Psoas muscle (tissue), 8 donors: Measurements from ENCODE around the gene RAD51C. TPM values are rescaled to one million over a fixed set of nuclear protein-coding genes. Genes with fewer than 3 reads are reported as not detected.

Experiments
- ATAC-seq, 4 donors: fragments of 200-7000 bp; cut with Tn5 transposase; one replicate each; pipeline ENCODE4 v1.9.1; 2020; ENCODE audit warnings: moderate library complexity in 3 of 4, mild to moderate bottlenecking in 2 of 4
- DNase-seq, 2 donors: peaks; one replicate each; pipeline ENCODE4 v3.0.0-alpha.2; 2020
- H3K27ac ChIP-seq: fragments of 200-600 bp; one replicate; pipeline ENCODE4 v1.8.0; 2022
- H3K27me3 ChIP-seq, 3 donors: fragments of 200-600 bp in 1 of 3; one replicate each; pipeline versions ENCODE4 v1.6.1 to v1.8.0; 2013 to 2022; ENCODE audit warnings: low read length in 2 of 3, mild to moderate bottlenecking in 2 of 3, moderate library complexity in 1 of 3; ENCODE audit not compliant: insufficient read depth in 3 of 3
- H3K36me3 ChIP-seq, 2 donors: fragments of 200-600 bp in 1 of 2; one replicate each; pipeline versions ENCODE4 v1.6.1 to v1.8.0; 2013 to 2022; ENCODE audit warnings: low read depth in 1 of 2, mild to moderate bottlenecking in 1 of 2, moderate library complexity in 1 of 2; ENCODE audit not compliant: insufficient read depth in 1 of 2
- H3K4me1 ChIP-seq: fragments of 200-600 bp; one replicate; pipeline ENCODE4 v1.8.0; 2022
- H3K4me3 ChIP-seq: fragments of 200-600 bp; one replicate; pipeline ENCODE4 v1.8.0; 2022; ENCODE audit warnings: mild to moderate bottlenecking
- H3K9me3 ChIP-seq: fragments of 200-600 bp; one replicate; pipeline ENCODE4 v1.8.0; 2022
- WGBS, 3 donors: extraction: QIAGEN DNeasy Blood & Tissue Kit; methylation state at CpG; one replicate each; pipeline versions ENCODE4 v1.1.6 to v1.1.7; 2013; 5-methylcytosine and 5-hydroxymethylcytosine counted together
- intact Hi-C, 2 donors: fragments of 100-400 bp; cut with DNase I; formaldehyde crosslinking; loops; one replicate each; pipeline versions ENCODE4 v1.11.0 to v1.14.2; 2022
- polyA plus RNA-seq, 3 donors: library from polyadenylated mRNA; stranded (reverse); fragments of 200-250 nt; gene quantifications; one replicate each; pipeline ENCODE4 v1.2.3, GENCODE V29; 2013
- total RNA-seq, 4 donors: library from RNA; stranded (reverse); fragmentation: NEBNext Ultra II Directional in 2 of 4; extraction: Animal tissue kit (Norgen Biotek cat#: 25700) in 2 of 4; gene quantifications; one replicate each; pipeline versions ENCODE4 v1.2.1 to v1.2.4, GENCODE V29; 2021 to 2023
- TF ChIP-seq, protein P1 (sequence below): fragments of 200-600 bp; IDR thresholded peaks from one replicate; pipeline ENCODE4 v1.8.0; 2022; ENCODE audit warnings: antibody characterized with exemption
- donor health status: healthy with polysubstance abuse.
- donor health status: DM: no; HTN: no; CAD: no; lungs with moderate emphysema.
- donor health status: Bipolar disorder and iron deficiency.
- donor health status: healthy.
- donor health status: DM: yes; HTN: yes; CAD: no.
- donor health status: DM: no; HTN: no; CAD: no.
- donor health status: DM: no; HTN: no; CAD: no.
- donor health status: DM: yes; HTN: yes; CAD: no.

The RAD51C gene
- total and polyA plus RNA-seq, 7 donors: 11.0 to 23.2 (median 16.9) TPM

DNA sequence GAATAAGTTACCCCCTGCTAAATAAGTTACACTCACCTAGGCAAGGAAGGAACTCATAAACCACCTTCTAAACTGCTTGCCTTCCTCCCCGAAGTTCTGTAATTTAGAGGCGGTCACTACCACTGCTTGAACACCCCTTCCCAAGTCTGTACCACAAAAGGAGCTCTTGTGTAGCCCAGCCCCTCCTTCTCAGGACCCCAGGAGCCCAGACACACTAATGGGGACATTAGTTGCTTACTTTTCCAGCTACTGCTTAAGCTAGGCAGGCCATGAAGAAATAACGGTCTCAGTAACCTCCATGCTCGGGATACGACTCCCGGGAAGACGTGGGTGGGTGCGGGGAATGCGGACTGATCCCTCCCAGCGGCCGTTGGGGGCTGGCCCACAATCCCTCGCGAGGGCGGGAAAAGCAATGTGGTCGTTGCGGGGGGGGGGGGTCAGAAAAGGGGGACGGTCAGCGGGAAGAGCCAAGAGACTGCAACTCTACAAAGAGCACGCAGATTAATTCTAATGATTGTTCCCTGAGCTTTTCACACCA is 632 bp upstream of the RAD51C start, which contains the start of gene TEX14:
TSS of gene TEX14 (minus strand) at position 345 of the 538 bp plus-strand sequence. CDS start 40,044 bp downstream, outside the sequence.
- no peaks in the 10 kb centered on the region for H3K27me3 ChIP-seq
- ATAC-seq: peak in 1 of 4 donors; percentile 10
- DNase-seq: peak in 1 of 2 donors; percentile 20
- no peaks in the 10 kb centered on the region for H3K9me3 ChIP-seq
- peaks cover 12% of the 10 kb centered on the region for H3K4me1 ChIP-seq
- intact Hi-C loops: loop anchor here (5.0 to 10.0 kb wide), 2 partner anchors 167 to 174 kb away; no protein-coding TSS in a partner anchor
- H3K27ac ChIP-seq: peak within 1 kb of the TSS; percentile 81
- peak within 1 kb of the TSS; percentile 78 for H3K4me3 ChIP-seq
- H3K36me3 ChIP-seq: peaks cover 0 to 6% of the 10 kb centered on the region in 2 donors
- 81 to 94% (median 85%) methylated on average over 14 to 19 of the region's 19 CpGs for WGBS, 3 donors
- TF ChIP-seq, protein P1, sequence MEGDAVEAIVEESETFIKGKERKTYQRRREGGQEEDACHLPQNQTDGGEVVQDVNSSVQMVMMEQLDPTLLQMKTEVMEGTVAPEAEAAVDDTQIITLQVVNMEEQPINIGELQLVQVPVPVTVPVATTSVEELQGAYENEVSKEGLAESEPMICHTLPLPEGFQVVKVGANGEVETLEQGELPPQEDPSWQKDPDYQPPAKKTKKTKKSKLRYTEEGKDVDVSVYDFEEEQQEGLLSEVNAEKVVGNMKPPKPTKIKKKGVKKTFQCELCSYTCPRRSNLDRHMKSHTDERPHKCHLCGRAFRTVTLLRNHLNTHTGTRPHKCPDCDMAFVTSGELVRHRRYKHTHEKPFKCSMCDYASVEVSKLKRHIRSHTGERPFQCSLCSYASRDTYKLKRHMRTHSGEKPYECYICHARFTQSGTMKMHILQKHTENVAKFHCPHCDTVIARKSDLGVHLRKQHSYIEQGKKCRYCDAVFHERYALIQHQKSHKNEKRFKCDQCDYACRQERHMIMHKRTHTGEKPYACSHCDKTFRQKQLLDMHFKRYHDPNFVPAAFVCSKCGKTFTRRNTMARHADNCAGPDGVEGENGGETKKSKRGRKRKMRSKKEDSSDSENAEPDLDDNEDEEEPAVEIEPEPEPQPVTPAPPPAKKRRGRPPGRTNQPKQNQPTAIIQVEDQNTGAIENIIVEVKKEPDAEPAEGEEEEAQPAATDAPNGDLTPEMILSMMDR: no peak

DNA sequence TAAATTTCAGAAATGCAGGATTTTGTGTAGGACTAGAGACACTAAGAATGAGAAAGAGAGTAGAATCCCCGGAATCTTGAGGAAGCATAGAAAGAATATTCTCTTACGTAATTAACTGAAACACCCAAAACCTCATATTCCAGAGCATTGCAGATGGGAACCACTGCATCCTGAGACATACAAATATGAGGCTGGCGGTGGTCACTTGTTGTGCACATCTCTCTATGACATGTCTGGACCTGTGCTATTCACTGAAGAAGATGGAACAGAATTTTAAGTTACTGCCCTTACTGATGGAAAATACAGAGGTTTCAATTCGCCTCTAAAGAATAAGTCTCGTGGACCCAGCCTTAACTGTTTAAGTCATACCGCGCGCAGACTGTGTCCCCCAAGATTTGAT is 806 bp downstream of the RAD51C start:
- Histone ChIP-seq H3K36me3 (peaks cover 0 to 10% of the 10 kb centered on the region in 2 donors), H3K9me3 (no peaks in the 10 kb centered on the region), H3K4me1 (peaks cover 12% of the 10 kb centered on the region), H3K27ac (peak overlapping the region; percentile 81), H3K27me3 (no peaks in the 10 kb centered on the region), H3K4me3 (peak overlapping the region; percentile 78)
- WGBS, 3 donors: 63 to 66% (median 66%) methylated on average over 8 of the region's 8 CpGs
- ATAC-seq: no peak
- intact Hi-C loops: loop anchor here (5.0 to 10.0 kb wide), 2 partner anchors 168 to 176 kb away; no protein-coding TSS in a partner anchor
- TF ChIP-seq, protein P1: no peak
- DNase-seq: no peak

DNA sequence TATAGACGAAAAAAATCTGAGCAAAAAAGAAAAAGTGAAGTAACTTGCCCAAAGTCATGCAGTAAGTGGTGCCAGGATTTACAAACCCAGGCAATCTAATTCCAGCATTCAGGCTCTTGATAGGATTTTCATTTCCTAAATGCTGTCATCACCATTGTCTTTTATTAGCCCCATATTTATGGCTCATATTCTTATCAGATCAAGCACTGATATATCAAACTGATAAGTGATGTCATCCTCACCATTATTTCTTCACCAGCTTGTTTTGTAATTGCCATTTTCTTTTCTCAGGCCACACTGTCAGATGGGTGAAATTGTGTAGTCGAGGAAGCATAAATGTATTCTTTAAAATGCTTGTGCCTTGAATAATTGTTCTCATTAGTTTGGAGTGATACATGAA is 1.3 kb downstream of the RAD51C start:
- ATAC-seq (no peak), DNase-seq (no peak)
- TF ChIP-seq, protein P1: no peak
- intact Hi-C loops: loop anchor here (5.0 to 10.0 kb wide), 2 partner anchors 169 to 176 kb away; no protein-coding TSS in a partner anchor
- H3K36me3 ChIP-seq: peaks cover 0 to 10% of the 10 kb centered on the region in 2 donors
- H3K27me3 ChIP-seq: no peaks in the 10 kb centered on the region
- H3K4me3 ChIP-seq: no peak overlapping the region
- H3K4me1 ChIP-seq: peaks cover 12% of the 10 kb centered on the region
- H3K9me3 ChIP-seq: no peaks in the 10 kb centered on the region
- WGBS, 3 donors: 73 to 78% (median 76%) methylated on average over 2 of the region's 2 CpGs
- no peak overlapping the region for H3K27ac ChIP-seq

DNA sequence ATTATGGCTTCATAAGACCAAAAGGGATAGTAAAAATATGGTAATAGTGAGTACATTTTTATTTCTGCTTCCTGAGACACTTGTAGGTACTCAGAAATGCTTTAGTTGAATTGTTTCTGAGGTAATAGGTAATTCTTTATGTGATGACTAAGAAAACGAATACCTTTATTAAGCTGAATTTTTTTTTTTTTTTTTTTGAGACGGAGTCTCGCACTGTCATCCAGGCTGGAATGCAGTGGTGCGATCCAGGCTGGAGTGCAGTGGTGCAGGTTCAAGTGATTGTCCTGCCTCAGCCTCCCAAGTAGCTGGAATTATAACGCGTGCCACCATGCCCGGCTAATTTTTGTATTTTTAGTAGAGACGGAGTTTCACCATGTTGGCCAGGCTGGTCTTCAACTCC is 1.9 kb downstream of the RAD51C start:
- no peak for ATAC-seq
- no peaks in the 10 kb centered on the region for H3K9me3 ChIP-seq
- H3K4me1 ChIP-seq: peaks cover 12% of the 10 kb centered on the region
- H3K27me3 ChIP-seq: no peaks in the 10 kb centered on the region
- intact Hi-C loops: loop anchor here (5.0 to 10.0 kb wide), 2 partner anchors 170 to 177 kb away; no protein-coding TSS in a partner anchor
- peaks cover 0 to 15% of the 10 kb centered on the region in 2 donors for H3K36me3 ChIP-seq
- WGBS, 3 donors: 85 to 93% (median 92%) methylated on average over 8 of the region's 8 CpGs
- H3K27ac ChIP-seq: no peak overlapping the region
- TF ChIP-seq, protein P1: no peak
- H3K4me3 ChIP-seq: no peak overlapping the region
- no peak for DNase-seq
